Muscle of leg (tissue), 11 donors: ENCODE measurements around the gene MFSD6. TPM values are rescaled to one million over a fixed set of nuclear protein-coding genes. Genes with fewer than 3 reads are reported as not detected.

ENCODE experiments used
- DNase-seq: peaks from one replicate; pipeline ENCODE4 v3.0.0; 2013
- H3K27ac ChIP-seq: one replicate; pipeline ENCODE4 v1.5.1; 2013; ENCODE audit warnings: mild to moderate bottlenecking, low read length, control low read depth
- H3K27me3 ChIP-seq: one replicate; pipeline ENCODE4 v1.6.1; 2013; ENCODE audit warnings: low read length; ENCODE audit not compliant: control insufficient read depth, insufficient read depth
- H3K36me3 ChIP-seq: one replicate; pipeline ENCODE4 v1.6.1; 2013; ENCODE audit warnings: low read length; ENCODE audit not compliant: control insufficient read depth, insufficient read depth
- H3K4me1 ChIP-seq: one replicate; pipeline ENCODE4 v1.6.1; 2013; ENCODE audit warnings: low read length; ENCODE audit not compliant: control insufficient read depth, insufficient read depth
- H3K4me3 ChIP-seq: one replicate; pipeline ENCODE4 v1.5.1; 2013; ENCODE audit warnings: low read length, control low read depth
- H3K9me3 ChIP-seq: replicated peaks from 2 replicates; pipeline ENCODE4 v1.6.1; 2013; ENCODE audit warnings: low read depth, low read length; ENCODE audit not compliant: control insufficient read depth
- WGBS: methylation state at CpG from one replicate; pipeline ENCODE4 v1.1.5; 2013; ENCODE audit warnings: missing lambda C conversion rate; ENCODE audit not compliant: insufficient coverage; 5-methylcytosine and 5-hydroxymethylcytosine counted together
- polyA plus RNA-seq, 8 donors: library from polyadenylated mRNA; unstranded; fragments of 120-200 nt; gene quantifications; one replicate each; pipeline versions ENCODE4 v1.2.1 to v1.2.3, GENCODE V29; 2013; ENCODE audit warnings: inconsistent platforms in 1 of 8, low replicate concordance in 1 of 8; ENCODE audit not compliant: insufficient read length in 8 of 8, insufficient read depth in 1 of 8
- total RNA-seq: library from RNA; stranded (reverse); fragments of 120-200 nt; gene quantifications from one replicate; pipeline ENCODE4 v1.2.4, GENCODE V29; 2013

The MFSD6 gene
- total and polyA plus RNA-seq, 9 donors: 7.1 to 14.3 (median 9.0) TPM

DNA sequence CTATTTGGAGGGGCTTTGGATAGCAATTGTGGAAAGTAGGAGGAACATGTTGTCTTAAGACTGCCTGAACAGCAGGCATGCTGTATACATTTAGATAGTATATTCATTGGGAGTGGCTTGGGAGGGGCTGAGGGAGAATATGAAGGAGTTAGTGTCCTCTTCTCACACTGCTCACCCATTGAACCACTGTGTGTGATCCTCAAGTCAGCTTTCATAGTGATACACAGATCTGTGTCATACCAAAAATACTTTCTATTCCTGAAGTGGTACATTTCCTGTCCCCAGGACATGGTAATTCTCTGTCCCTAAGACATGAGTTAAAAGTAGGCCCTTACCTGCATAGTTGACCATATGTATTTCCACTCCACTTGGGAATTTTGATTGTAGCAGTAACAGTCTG is 116.8 kb downstream of the MFSD6 start:
- Histone ChIP-seq H3K27ac (no peak overlapping the region), H3K9me3 (no peaks in the 10 kb centered on the region), H3K36me3 (peaks cover 2% of the 10 kb centered on the region), H3K4me1 (peaks cover 2% of the 10 kb centered on the region), H3K4me3 (no peak overlapping the region), H3K27me3 (no peaks in the 10 kb centered on the region)
- DNase-seq: no peak

DNA sequence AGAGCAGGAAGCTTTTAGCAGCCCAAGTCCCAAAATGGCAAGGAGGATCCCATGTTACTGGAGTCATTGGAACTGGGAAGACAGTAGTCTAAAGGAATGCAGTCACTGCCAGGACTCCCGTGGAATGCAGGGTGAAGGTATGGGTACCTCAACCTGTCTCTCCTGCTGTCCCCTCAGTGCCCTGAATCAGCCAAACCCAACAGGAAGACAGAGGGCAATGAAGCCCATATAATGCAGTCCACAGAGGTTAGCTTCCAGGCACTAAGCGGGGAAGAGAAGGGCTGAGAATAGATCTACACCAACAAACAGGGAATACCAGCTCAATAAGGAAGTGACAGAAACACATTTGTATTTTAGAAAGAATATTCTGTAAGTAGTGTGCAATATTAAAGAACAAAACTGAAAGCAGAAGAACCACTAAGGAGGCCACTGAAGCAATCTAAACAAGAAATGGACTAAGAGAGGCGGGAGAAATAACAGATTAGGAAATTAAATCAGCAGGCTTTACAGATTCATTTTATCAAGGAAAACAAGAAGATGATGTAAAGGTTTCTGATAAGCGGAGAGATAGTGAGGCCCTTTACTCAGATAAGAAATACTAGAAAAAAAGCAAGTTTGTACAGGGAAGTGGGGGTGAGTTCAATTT is 118.1 kb downstream of the MFSD6 start:
- DNase-seq: no peak
- Histone ChIP-seq H3K27ac (no peak overlapping the region), H3K4me3 (no peak overlapping the region), H3K4me1 (peaks cover 5% of the 10 kb centered on the region), H3K9me3 (no peaks in the 10 kb centered on the region), H3K36me3 (no peaks in the 10 kb centered on the region), H3K27me3 (no peaks in the 10 kb centered on the region)
- no CpG with 5 or more reads among the region's 4 CpGs for WGBS

DNA sequence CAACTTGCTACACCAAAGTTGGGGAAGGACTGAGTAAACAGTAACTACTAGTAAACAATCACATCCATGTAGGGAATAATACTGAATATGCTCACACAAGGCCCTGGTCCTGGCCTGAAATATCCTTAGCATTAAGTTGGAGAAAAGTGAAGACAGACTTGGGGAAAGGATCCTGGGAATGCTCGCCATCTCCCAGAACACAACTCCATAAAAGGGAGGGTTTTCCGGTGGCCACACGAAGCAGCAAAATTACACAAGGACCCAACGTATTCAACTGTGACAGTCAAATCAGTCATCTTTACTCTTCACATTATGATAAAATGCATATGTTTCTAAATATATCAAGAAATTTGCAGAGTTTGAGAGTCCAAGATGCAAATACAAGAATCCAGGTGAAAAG is 119.1 kb downstream of the MFSD6 start:
- WGBS: no CpG with 5 or more reads among the region's 4 CpGs
- DNase-seq: no peak
- no peak overlapping the region for H3K27ac ChIP-seq
- peaks cover 5% of the 10 kb centered on the region for H3K4me1 ChIP-seq
- no peaks in the 10 kb centered on the region for H3K9me3 ChIP-seq
- no peaks in the 10 kb centered on the region for H3K27me3 ChIP-seq
- H3K36me3 ChIP-seq: no peaks in the 10 kb centered on the region
- no peak overlapping the region for H3K4me3 ChIP-seq

DNA sequence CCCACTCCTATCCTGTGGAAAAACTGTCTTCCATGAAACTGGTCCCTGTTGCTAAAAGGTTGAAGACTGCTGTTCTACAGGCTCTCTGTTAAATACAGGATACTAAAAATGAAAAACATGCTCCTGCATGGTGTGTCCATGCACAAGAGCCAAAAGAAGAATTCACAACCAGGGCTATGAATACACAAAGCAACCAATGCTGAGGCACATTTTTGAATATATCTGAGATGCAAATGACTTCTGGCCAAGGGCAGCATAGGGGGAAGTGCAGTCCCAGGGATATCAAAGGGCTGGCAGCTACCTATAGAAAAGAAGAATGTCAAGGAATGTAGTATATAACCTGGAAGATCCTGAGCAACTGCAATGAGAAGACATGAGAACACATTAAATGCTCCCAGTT is 119.8 kb downstream of the MFSD6 start:
- Histone ChIP-seq H3K9me3 (no peaks in the 10 kb centered on the region), H3K27me3 (no peaks in the 10 kb centered on the region), H3K36me3 (no peaks in the 10 kb centered on the region), H3K27ac (no peak overlapping the region), H3K4me3 (no peak overlapping the region), H3K4me1 (peaks cover 8% of the 10 kb centered on the region)
- no peak for DNase-seq

DNA sequence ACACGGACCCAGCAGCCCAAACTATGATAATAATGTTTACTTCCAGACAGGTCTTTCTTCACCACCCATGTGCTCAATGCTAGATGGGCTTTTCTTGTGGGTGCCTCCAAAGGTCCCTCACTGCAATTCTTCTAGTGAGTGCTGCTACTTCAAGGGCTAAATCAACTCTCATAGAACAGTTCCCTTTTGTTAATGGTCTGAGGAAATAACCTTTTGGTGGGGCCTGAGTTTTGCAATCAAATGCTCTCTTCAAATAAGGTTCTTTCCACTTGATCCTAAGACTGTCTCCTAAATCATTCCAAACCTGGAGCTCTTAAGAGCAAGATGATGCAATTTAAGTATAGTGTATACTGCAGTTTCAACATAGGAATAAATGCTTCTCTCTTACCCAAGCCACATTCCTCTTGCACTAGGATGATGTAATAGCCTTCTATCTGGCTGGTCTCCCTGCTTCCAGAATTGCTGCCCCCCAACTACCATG is 120.4 kb downstream of the MFSD6 start:
- no CpG with 5 or more reads among the region's 1 CpG for WGBS
- Histone ChIP-seq H3K27ac (no peak overlapping the region), H3K36me3 (no peaks in the 10 kb centered on the region), H3K4me3 (no peak overlapping the region), H3K4me1 (peaks cover 10% of the 10 kb centered on the region), H3K9me3 (no peaks in the 10 kb centered on the region), H3K27me3 (no peaks in the 10 kb centered on the region)
- DNase-seq: no peak

DNA sequence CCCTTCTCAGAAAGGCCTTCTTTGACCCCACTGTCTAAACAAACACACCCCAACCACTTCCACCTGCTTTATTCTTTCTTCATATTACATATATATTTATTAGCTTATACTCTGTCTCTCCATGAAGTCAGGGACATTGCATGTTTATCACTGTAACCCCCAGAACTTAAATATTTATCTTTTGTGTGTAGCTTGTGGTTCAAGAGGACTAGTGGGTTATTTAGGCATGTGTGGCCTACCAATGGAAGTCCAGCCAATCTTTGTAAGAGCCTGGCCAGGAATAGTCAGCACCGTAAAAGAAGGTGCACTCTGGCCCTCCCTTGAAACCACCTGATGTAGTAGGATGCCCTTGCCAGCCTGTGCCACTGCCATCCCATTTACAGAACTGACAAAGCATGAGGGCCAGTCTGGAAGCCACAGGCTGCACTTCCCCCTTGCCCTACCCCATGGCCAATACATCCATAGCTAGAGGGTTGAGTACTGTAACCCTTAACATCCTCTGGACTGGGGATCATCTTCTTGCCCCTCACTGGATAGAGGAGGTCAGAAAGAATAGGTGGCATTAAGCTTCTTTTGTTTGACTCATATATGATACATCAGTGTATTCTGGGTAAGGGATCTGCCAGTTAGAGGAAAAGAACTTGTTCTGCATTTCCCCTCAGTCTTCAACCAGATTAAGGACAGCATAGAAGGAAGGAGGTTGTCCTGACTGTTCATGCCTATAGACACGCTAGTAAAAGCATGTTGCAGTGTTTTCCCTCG is 121.5 kb downstream of the MFSD6 start:
- Histone ChIP-seq H3K27ac (no peak overlapping the region), H3K4me3 (no peak overlapping the region), H3K36me3 (no peaks in the 10 kb centered on the region), H3K9me3 (no peaks in the 10 kb centered on the region), H3K27me3 (no peaks in the 10 kb centered on the region), H3K4me1 (peaks cover 15% of the 10 kb centered on the region)
- DNase-seq: no peak
- WGBS: 100% methylated on average over 1 of the region's 3 CpGs

DNA sequence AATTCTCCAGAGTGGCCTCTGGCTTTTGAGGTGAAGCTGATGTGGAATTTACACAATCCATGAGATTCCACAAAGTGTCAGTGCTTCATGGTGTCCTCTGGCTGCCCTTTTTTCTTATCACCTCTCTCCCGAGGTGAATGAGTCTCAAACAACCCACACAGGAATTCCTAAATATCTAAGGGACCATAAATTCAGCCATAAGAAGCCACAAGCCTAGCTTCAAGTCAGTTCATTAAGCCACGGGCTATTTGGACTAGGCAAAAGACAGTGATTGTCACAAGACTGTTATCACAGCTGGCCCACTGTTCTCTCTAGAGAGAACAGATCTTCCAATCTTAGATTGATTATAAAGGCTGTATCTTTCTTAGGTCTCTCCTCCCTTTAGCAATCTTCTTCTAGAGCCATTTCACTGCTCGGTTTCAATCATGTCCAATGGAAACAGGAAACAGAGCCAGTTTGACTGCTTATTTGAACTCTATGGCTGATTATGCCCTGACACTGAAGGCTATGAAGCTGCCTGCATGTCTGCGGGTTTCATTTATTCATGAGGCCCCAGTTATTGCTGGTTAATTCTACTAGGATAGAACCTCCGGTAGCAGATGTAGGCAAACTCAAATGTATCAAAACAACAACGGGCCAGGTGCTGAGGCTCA is 122.2 kb downstream of the MFSD6 start:
- Histone ChIP-seq H3K36me3 (no peaks in the 10 kb centered on the region), H3K4me1 (peaks cover 15% of the 10 kb centered on the region), H3K4me3 (no peak overlapping the region), H3K27me3 (no peaks in the 10 kb centered on the region), H3K27ac (peak overlapping the region; percentile 9), H3K9me3 (no peaks in the 10 kb centered on the region)
- 50% methylated on average over 2 of the region's 6 CpGs for WGBS
- peak; percentile 45 for DNase-seq

DNA sequence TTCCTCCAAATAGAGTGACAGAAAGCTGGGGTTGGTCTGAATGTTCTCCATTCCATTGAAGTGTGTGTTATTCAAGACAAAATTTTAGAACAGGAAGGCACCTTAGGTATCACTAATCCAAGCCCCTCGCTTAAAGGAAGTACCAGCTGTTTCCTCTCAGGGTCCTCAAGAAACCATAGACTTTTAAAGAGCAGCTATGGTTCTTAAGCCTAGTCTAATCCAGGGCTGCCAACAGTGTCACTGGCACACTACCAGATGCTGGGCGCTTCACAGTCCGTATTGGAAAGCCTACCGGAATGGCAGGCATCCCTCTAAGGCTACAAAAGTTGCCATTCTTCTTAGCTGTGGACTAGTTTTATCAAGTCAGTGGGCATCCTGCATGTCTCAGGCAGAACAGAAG is 124.4 kb downstream of the MFSD6 start:
- Histone ChIP-seq H3K36me3 (no peaks in the 10 kb centered on the region), H3K27ac (peak overlapping the region; percentile 38), H3K4me3 (no peak overlapping the region), H3K27me3 (no peaks in the 10 kb centered on the region), H3K9me3 (no peaks in the 10 kb centered on the region), H3K4me1 (peaks cover 15% of the 10 kb centered on the region)
- peak; percentile 30 for DNase-seq
- WGBS: 57% methylated on average over 2 of the region's 4 CpGs

DNA sequence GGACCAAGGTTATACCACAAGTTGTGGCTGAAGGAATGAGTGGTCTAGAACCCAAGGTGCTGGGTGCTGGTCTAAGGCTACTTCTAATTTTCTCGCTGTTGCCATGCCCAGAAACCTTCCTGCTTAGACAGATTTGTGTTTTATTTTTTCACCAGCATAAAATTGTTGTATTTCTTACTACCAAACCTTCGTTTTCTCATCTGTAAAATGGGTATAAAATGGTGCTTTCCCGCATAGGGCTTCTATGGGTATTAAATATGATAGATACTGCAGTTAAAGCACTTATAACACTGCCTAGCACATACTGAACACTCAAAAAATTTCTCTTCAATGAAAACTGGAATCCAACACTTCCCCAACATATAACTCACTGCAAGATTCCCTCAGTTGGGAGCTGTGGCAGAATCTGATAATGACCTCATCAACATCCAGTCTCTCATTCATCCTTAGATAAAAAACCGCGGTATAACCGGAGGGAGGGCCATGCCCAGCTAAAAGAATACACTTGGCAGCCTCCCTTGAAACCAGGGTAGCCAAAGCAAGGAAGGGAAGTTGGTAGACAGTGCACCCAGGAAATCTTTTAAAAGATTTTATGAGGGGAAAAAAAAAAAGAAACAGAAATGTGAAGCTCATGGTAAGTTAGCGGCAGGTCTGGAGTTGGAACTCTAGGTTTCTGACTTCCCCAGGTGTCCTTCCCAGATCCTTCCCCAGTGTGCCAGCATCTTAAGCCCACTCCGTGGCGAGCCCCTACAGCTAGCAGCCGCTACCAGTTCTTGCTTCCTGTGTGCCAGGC is 125.2 kb downstream of the MFSD6 start:
- WGBS: 75% methylated on average over 4 of the region's 10 CpGs

DNA sequence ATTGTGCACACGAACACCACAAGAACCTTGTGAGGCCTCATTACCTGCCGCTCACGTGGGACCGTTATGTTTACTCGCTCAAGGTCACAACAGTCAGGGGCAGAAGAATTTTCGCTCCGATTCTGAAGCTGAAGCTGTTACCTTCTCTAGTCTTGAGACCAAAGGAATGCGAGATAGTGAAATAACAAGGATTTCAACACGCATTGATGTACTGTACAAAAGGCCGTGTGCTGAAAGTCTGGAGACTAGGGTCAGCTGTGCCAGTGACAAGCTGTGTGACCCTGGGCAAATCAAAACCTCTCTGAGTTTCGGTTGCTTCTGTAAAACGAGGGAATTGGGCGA is 125.8 kb downstream of the MFSD6 start:
- WGBS: 13% methylated on average over 13 of the region's 13 CpGs
- H3K27me3 ChIP-seq: no peaks in the 10 kb centered on the region
- no peak for DNase-seq
- peaks cover 15% of the 10 kb centered on the region for H3K4me1 ChIP-seq
- peak overlapping the region; percentile 72 for H3K4me3 ChIP-seq
- peak overlapping the region; percentile 94 for H3K27ac ChIP-seq
- peaks cover 4% of the 10 kb centered on the region for H3K9me3 ChIP-seq
- H3K36me3 ChIP-seq: no peaks in the 10 kb centered on the region

More for the DNA sequence above, 125.2 kb downstream of the MFSD6 start:
- Histone ChIP-seq H3K27me3 (no peaks in the 10 kb centered on the region), H3K9me3 (peaks cover 3% of the 10 kb centered on the region), H3K4me3 (peak overlapping the region; percentile 72), H3K4me1 (peaks cover 15% of the 10 kb centered on the region), H3K36me3 (no peaks in the 10 kb centered on the region), H3K27ac (peak overlapping the region; percentile 94)
- DNase-seq: no peak
